Measurements from ENCODE around the gene FLVCR1. TPM values are rescaled to one million over a fixed set of nuclear protein-coding genes. Genes with fewer than 3 reads are reported as not detected.

The FLVCR1 gene
- total RNA-seq, 1 donor from 2014 or later, result 6.9 TPM

- no peak for DNase-seq (ENCODE audit: low read depth)
- H3K4me3 ChIP-seq (ENCODE audit: low read depth, low read length), result no peak overlapping the region
- TF ChIP-seq CTCF (conservative IDR thresholded peaks at IDR 0.05; ENCODE audit: low read depth, low read length), result no peak
Measured at GRCh38 chr1:212928323-212929291, 70.5 kb downstream of the FLVCR1 start.

GRCh38 chr1:212930986-212931678 lies 73.1 kb downstream of the FLVCR1 start:
- no peak for DNase-seq (ENCODE audit: low read depth)
- TF ChIP-seq CTCF (conservative IDR thresholded peaks at IDR 0.05; ENCODE audit: low read depth, low read length), result no peak
- H3K4me3 ChIP-seq (ENCODE audit: low read depth, low read length), result no peak overlapping the region

- no peak for TF ChIP-seq CTCF (conservative IDR thresholded peaks at IDR 0.05; ENCODE audit: low read depth, low read length)
- no peak overlapping the region for H3K4me3 ChIP-seq (ENCODE audit: low read depth, low read length)
- no peak for DNase-seq (ENCODE audit: low read depth)
Measured at GRCh38 chr1:212933815-212934471, 75.9 kb downstream of the FLVCR1 start.

- TF ChIP-seq CTCF (conservative IDR thresholded peaks at IDR 0.05; ENCODE audit: low read depth, low read length), result no peak
- no peak for DNase-seq (ENCODE audit: low read depth)
- H3K4me3 ChIP-seq (ENCODE audit: low read depth, low read length), result no peak overlapping the region
Measured at GRCh38 chr1:212935387-212935981, 77.4 kb downstream of the FLVCR1 start.

GRCh38 chr1:212937034-212937433 lies 79.0 kb downstream of the FLVCR1 start:
- TF ChIP-seq CTCF (conservative IDR thresholded peaks at IDR 0.05; ENCODE audit: low read depth, low read length), result no peak
- no peak for DNase-seq (ENCODE audit: low read depth)
- no peak overlapping the region for H3K4me3 ChIP-seq (ENCODE audit: low read depth, low read length)

GRCh38 chr1:212938846-212939245 lies 80.8 kb downstream of the FLVCR1 start:
- no peak for TF ChIP-seq CTCF (conservative IDR thresholded peaks at IDR 0.05; ENCODE audit: low read depth, low read length)
- H3K4me3 ChIP-seq (ENCODE audit: low read depth, low read length), result no peak overlapping the region
- DNase-seq (ENCODE audit: low read depth), result no peak
